GM08714 (cell line): ENCODE measurements around the gene DCC.

ENCODE experiments used
- H3K4me3 ChIP-seq: fragments of 200-500 bp; sonication (Bioruptor generic); 2 replicates; pipeline ENCODE4 v1.5.1; 2014; ENCODE audit warnings: mild to moderate bottlenecking, low read length, inconsistent platforms
- ZNF274 ChIP-seq: IDR thresholded peaks from 2 replicates; pipeline ENCODE4 v1.6.1; 2012; ENCODE audit warnings: mild to moderate bottlenecking, low read depth, low read length

DCC gene

DNA sequence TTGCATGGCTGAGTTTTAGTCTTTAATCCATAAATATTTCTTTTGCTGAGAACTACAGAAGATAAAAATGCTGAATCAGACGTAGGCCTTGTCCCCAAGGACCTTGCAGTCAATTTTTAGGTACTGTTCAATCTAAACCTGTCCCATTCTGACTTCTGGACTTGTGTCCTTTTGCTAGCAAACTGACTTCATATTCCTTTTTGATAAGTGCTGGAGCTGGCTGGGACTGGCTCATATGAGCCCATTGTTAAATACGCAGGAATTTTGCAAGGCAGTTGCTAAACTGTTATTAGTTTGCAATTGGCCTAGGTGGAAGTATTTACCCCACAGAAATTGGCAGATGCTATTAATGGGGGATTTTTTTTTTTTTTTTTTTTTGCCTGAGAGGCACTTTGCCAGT, 941.4 kb downstream of the DCC start:
- TF ChIP-seq ZNF274 = no peak
- H3K4me3 ChIP-seq = no peak overlapping the region

GRCh38 chr18:53283708-53284107, 943.7 kb downstream of the DCC start:
- H3K4me3 ChIP-seq = no peak overlapping the region
- no peak for TF ChIP-seq ZNF274

- no peak overlapping the region for H3K4me3 ChIP-seq
- no peak for TF ChIP-seq ZNF274
Observed at GRCh38 chr18:53305461-53305860, 965.5 kb downstream of the DCC start.

DNA sequence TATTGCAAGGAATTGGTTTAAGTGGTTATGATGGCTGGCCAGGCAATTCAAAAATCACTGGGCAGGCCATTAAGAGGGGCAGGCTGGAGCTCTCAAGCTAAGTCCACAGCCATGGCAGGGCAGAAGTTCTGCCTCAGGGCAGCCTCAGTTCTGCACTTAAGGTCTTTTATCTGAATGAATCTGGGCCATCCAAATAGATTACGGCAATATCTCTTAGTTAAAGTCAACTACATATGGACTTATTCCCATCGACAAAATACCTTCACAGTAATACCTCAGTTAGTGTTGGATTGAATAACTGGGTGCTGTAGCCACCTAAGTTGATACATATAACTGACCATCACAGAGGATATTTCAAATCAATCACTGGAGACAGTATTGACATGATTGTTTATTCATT, 979.6 kb downstream of the DCC start:
- no peak overlapping the region for H3K4me3 ChIP-seq
- TF ChIP-seq ZNF274 = no peak

- no peak for TF ChIP-seq ZNF274
Observed at GRCh38 chr18:53322163-53322562, 982.2 kb downstream of the DCC start.

DNA sequence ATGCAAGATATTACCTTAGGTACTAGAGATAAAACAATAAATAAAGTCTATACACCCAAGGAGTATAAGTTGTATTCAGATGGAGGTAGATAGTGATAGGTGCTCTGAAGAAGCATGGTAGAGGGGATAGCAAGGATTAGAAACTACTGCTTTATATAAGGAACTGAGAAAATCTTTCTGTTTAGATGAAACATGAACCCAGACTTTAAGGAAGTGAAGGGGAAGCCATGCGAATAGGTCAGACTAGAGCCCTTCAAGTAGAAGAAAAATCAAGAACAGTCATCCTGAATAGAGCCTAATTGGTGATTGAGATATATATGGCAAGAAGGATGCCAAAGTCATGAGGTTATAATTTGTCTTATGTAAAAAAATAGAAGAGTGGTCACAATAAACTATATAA, 984.4 kb downstream of the DCC start:
- TF ChIP-seq ZNF274 = no peak
- no peak overlapping the region for H3K4me3 ChIP-seq

More at GRCh38 chr18:53322163-53322562, 982.2 kb downstream of the DCC start:
- no peak overlapping the region for H3K4me3 ChIP-seq

DNA sequence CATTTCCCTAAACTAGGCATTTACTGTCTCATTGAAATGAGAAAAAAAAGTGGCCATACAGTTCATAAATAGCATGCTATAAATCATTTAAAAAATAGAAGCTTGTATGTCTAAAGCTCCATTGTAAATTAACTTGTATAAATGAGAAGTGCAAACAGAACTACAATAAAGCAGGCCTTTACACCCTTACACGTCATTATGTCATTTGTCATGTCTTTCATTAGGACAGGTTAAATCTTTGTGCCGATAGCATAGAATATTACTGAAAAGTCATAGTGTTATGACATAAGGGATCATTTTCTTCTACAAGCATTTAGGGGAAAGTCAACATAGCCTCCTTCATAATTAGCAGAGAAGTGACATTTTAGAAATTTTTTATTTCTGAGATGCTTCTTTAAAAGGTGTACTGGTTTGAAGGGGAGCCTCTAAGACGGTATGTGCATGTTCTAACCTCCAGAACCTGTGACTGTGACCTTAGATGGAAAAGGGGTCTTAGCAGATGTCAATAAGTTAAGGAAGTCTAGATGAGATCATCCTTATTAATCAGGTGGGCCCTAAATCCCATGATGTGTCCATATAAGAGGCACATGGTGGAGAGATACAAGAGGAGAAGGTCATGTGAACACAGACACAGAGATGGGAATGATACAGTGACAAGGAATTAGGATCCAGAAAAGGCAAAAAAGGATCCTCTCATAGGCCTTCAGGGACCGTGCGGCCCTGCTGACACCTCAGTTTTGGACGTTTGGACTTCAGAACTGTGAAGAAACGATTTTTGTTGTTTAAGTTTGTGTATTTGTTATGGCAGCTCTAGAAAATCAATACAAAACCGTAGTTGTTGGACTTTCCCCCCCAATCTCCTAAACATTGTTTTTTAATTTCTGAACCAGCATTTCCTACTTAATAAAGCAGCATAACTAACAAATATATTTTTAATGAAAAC, 1020.8 kb downstream of the DCC start:
- no peak overlapping the region for H3K4me3 ChIP-seq
- no peak for TF ChIP-seq ZNF274

DNA sequence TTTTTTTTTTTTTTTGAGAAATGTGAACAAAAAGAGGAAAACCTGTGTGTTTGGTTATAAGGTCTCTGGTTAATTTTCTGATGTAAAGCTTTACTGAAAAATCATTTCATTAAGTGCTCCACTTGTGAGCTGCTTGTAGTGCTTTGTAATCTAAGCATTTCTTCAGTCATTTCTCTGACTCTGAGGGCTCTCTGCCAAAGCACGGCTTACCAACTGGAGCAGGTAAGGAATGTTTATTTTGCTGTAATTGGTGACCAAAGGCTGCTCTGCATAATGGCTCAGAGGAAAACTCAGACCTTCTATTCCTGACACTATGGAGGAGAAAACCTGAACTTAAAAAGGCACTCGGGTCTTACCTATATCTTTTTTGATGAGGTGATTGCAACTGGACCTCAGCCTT, 1035.6 kb downstream of the DCC start:
- no peak for TF ChIP-seq ZNF274
- H3K4me3 ChIP-seq = no peak overlapping the region

DNA sequence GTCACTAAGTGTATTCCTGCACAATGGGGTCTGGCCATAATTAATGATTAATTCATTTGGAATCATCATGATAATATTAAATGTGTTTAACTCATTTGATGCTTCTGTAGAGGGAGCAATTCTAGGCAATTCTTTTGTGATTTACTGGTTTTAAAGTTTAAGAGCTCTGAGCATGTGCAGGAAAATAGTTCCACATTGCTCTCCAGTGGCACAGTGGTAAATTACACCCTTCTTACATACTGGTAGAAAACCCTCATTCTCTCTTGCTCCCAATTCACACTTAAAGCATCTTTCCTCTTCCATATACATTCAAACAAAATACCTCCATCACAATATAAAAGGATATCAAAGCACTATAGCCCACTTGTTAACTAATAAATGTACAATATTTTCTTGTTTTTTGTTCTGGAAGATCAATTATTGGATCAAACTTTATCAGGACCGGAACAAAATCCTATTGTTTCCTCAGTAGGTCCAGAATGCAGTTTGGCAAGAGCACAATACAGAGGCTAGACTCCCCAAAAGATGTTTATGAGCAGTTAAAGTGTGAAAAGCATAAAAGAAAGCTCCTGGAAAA, 1040.2 kb downstream of the DCC start:
- TF ChIP-seq ZNF274 = no peak

GRCh38 chr18:53382870-53383269, 1042.9 kb downstream of the DCC start:
- TF ChIP-seq ZNF274 = no peak
- H3K4me3 ChIP-seq = no peak overlapping the region

More for the DNA sequence above, 1040.2 kb downstream of the DCC start:
- no peak overlapping the region for H3K4me3 ChIP-seq

GRCh38 chr18:53385889-53386288, 1045.9 kb downstream of the DCC start:
- no peak overlapping the region for H3K4me3 ChIP-seq
- TF ChIP-seq ZNF274 = no peak

DNA sequence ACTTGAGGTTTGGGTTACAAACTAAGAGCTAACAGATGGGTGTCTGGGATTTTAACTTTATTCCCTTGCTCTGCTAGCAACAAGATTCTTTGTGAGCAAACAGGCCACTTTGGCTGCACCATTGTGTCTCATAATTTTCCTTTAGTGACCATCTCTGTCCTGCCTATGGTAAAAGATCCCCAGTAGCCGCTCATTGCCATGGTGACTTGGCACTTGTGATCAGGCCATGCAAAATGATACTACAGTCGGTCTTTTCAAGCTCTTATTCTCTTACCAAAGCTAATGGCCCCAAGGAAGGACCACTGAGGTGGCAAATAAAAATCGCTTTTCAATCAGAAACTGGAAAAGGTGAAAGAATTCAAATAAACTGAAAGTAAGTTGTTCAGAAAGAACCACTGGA, 1047.6 kb downstream of the DCC start:
- H3K4me3 ChIP-seq = no peak overlapping the region
- no peak for TF ChIP-seq ZNF274

GRCh38 chr18:53402670-53403069, 1062.7 kb downstream of the DCC start:
- H3K4me3 ChIP-seq = no peak overlapping the region
- TF ChIP-seq ZNF274 = no peak

DNA sequence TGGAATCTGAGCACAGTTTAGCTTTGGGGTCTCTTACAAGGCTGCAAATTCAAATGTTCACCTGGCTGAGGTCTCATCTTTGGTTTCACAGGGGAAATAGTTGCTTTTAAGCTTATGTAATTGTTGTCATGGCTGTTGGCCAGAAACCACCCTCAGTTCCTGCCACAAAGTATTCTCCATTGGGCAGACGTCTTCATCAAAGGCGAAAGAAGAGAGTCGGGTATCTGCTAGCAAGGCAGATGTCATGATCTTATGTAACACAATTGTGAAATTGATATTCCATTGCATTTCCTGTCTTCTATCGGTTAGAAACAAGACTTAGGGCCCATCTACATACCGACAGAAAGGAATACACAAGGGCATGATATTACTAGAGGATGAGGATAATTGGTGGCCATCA, 1068.3 kb downstream of the DCC start:
- H3K4me3 ChIP-seq = no peak overlapping the region
- no peak for TF ChIP-seq ZNF274

GRCh38 chr18:53411511-53411910, 1071.5 kb downstream of the DCC start:
- no peak for TF ChIP-seq ZNF274
- no peak overlapping the region for H3K4me3 ChIP-seq
